Spinal cord (tissue), 10 donors: ENCODE data around the gene RRP1. TPM values are rescaled to one million over a fixed set of nuclear protein-coding genes. Genes with fewer than 3 reads are reported as not detected.
A peak's percentile ranks its signal among the peaks of the same experiment; 100 is the strongest.

Experiments
- DNase-seq, 6 donors: peaks; one replicate each; pipeline versions ENCODE4 v3.0.0 to v3.0.0-alpha.2; 2013 to 2015; ENCODE audit warnings: low spot score in 6 of 6, low read depth in 4 of 6
- H3K27ac ChIP-seq: one replicate; pipeline ENCODE4 v1.5.1; 2013; ENCODE audit warnings: low read depth, low read length, control low read depth
- H3K27me3 ChIP-seq: one replicate; pipeline ENCODE4 v1.6.1; 2013; ENCODE audit warnings: low read length; ENCODE audit not compliant: control insufficient read depth, insufficient read depth
- H3K36me3 ChIP-seq: one replicate; pipeline ENCODE4 v1.6.1; 2013; ENCODE audit warnings: low read length; ENCODE audit not compliant: control insufficient read depth, insufficient read depth
- H3K4me1 ChIP-seq: one replicate; pipeline ENCODE4 v1.6.1; 2013; ENCODE audit warnings: low read length; ENCODE audit not compliant: control insufficient read depth, insufficient read depth
- H3K4me3 ChIP-seq: one replicate; pipeline ENCODE4 v1.5.1; 2013; ENCODE audit warnings: low read depth, low read length, control low read depth
- H3K9me3 ChIP-seq: one replicate; pipeline ENCODE4 v1.6.1; 2013; ENCODE audit warnings: low read length; ENCODE audit not compliant: control insufficient read depth, insufficient read depth
- WGBS: methylation state at CpG from one replicate; pipeline ENCODE4 v1.1.5; 2013; ENCODE audit warnings: missing lambda C conversion rate; ENCODE audit not compliant: insufficient coverage; 5-methylcytosine and 5-hydroxymethylcytosine counted together
- polyA plus RNA-seq, 2 donors: library from polyadenylated mRNA; unstranded; fragments of 120-200 nt; gene quantifications; one replicate each; pipeline ENCODE4 v1.2.1, GENCODE V29; 2013; ENCODE audit not compliant: insufficient read length in 2 of 2
- total RNA-seq, 2 donors: library from RNA; depleted of rRNA in 1 of 2; stranded (reverse); fragments of 120-200 nt in 1 of 2; fragments of >200 nt in 1 of 2; gene quantifications; one replicate each; pipeline versions ENCODE4 v1.2.3 to v1.2.4, GENCODE V29; 2013 to 2014
- donor health status: healthy.

RRP1 gene
- total and polyA plus RNA-seq, 4 donors = 14.2 to 39.2 (median 24.1) TPM

- H3K36me3 ChIP-seq = peaks cover 79% of the 10 kb centered on the region
- H3K9me3 ChIP-seq = no peaks in the 10 kb centered on the region
- no peak for DNase-seq
- H3K4me1 ChIP-seq = peaks cover 13% of the 10 kb centered on the region
- WGBS = 92% methylated on average over 18 of the region's 21 CpGs
- no peaks in the 10 kb centered on the region for H3K27me3 ChIP-seq
- no peak overlapping the region for H3K4me3 ChIP-seq
- no peak overlapping the region for H3K27ac ChIP-seq
These were observed 16.8 kb downstream of the RRP1 start for GRCh38 chr21:43806017-43806710.

- peaks cover 26% of the 10 kb centered on the region for H3K4me1 ChIP-seq
- WGBS = 88% methylated on average over 18 of the region's 18 CpGs
- H3K9me3 ChIP-seq = no peaks in the 10 kb centered on the region
- no peak overlapping the region for H3K27ac ChIP-seq
- H3K27me3 ChIP-seq = no peaks in the 10 kb centered on the region
- H3K4me3 ChIP-seq = no peak overlapping the region
- no peak for DNase-seq
- H3K36me3 ChIP-seq = peaks cover 62% of the 10 kb centered on the region
These were observed 19.0 kb downstream of the RRP1 start for GRCh38 chr21:43808367-43808766.

GRCh38 chr21:43808832-43809251, 19.5 kb downstream of the RRP1 start:
- Histone ChIP-seq H3K9me3 (no peaks in the 10 kb centered on the region), H3K4me3 (no peak overlapping the region), H3K27ac (no peak overlapping the region), H3K36me3 (peaks cover 58% of the 10 kb centered on the region), H3K27me3 (no peaks in the 10 kb centered on the region), H3K4me1 (peaks cover 26% of the 10 kb centered on the region)
- DNase-seq = no peak
- WGBS = 90% methylated on average over 22 of the region's 22 CpGs

- H3K27ac ChIP-seq = no peak overlapping the region
These were observed 20.0 kb downstream of the RRP1 start for GRCh38 chr21:43809346-43809799.

GRCh38 chr21:43809853-43810504, 20.6 kb downstream of the RRP1 start:
- Histone ChIP-seq H3K27me3 (no peaks in the 10 kb centered on the region), H3K9me3 (no peaks in the 10 kb centered on the region), H3K27ac (no peak overlapping the region), H3K36me3 (peaks cover 48% of the 10 kb centered on the region), H3K4me1 (peaks cover 36% of the 10 kb centered on the region), H3K4me3 (no peak overlapping the region)
- WGBS = 79% methylated on average over 23 of the region's 26 CpGs
- no peak for DNase-seq

More at GRCh38 chr21:43809346-43809799, 20.0 kb downstream of the RRP1 start:
- Histone ChIP-seq H3K4me3 (no peak overlapping the region), H3K27me3 (no peaks in the 10 kb centered on the region), H3K4me1 (peaks cover 30% of the 10 kb centered on the region), H3K9me3 (no peaks in the 10 kb centered on the region), H3K36me3 (peaks cover 52% of the 10 kb centered on the region)
- no peak for DNase-seq
- 86% methylated on average over 16 of the region's 16 CpGs for WGBS

DNA sequence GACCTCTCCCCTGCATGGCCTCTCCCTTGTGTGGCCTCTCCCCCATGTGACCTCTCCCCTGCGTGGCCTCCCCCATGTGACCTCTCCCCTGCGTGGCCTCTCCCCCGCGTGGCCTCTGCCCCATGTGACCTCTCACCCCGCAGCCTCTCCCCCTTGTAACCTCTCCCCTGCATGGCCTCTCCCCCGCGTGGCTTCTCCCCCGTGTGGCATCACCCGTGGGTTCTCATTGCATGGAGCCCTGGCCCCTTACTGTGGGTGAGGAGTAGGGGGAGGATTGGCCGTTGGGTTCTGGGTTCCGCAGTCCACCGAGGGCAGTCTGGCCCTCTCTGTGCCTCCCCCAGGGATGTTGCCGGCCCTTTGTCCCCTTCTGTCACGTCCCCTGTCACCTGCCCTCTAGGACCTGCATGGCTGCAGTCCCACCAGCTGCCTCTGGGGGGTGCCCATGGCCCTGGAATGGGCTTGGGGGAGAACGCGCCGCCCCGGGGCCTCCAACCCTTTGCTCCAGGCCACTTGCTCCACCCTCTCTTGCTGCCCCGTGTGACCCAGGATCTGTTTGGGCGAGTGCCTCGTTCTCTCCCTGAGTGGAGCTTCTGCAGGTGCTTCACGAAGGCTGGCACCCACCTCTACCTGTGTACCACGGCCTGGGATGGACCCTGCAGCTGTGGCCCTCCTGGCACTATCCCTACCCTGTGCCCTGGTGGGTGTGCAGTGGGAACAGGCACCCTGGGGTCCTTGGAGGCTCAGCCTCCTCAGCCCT, 21.3 kb downstream of the RRP1 start:
- no peaks in the 10 kb centered on the region for H3K9me3 ChIP-seq
- H3K27me3 ChIP-seq = no peaks in the 10 kb centered on the region
- H3K4me3 ChIP-seq = no peak overlapping the region
- H3K4me1 ChIP-seq = peaks cover 36% of the 10 kb centered on the region
- DNase-seq = peak in 3 of 6 donors; percentile 15 to 71 (median 65)
- 14% methylated on average over 11 of the region's 23 CpGs for WGBS
- no peak overlapping the region for H3K27ac ChIP-seq
- peaks cover 42% of the 10 kb centered on the region for H3K36me3 ChIP-seq

GRCh38 chr21:43811262-43812105, 22.1 kb downstream of the RRP1 start:
- 75% methylated on average over 20 of the region's 24 CpGs for WGBS

DNA sequence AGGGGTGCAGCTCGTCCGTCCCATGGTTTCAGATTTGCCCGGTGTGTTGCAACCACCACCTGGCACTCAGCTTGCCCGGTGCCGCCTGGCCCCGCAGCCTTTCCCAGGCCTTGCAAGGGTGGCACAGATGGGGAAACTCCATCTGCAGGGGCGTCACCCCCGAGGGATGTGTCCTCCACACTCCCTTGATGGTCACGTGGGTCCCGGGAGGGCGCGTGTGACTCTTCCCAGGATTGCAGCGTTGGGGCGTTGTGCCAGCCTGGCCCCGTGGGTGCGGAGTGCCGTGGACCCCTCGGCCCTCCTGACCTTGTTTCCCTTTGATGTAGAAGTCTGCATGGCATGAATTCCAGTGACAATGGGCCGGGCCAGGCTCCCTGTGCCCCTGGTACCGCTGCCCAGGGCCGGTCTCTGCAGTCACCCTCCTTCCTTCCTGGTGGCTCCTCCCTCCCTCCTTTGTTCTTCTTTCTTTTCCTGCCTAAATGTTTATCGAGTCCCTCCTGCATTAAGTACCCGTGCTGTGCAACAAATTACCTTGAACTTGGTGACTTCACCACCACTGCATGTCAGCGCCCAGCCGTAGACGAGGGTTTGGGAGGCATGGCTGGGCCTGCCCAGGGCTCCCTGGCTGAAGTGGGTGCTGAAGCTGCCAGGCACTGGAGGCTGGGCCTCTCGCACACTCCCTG, 22.9 kb downstream of the RRP1 start:
- Histone ChIP-seq H3K27me3 (no peaks in the 10 kb centered on the region), H3K27ac (no peak overlapping the region), H3K4me1 (peaks cover 40% of the 10 kb centered on the region), H3K36me3 (peaks cover 42% of the 10 kb centered on the region), H3K9me3 (no peaks in the 10 kb centered on the region), H3K4me3 (no peak overlapping the region)
- WGBS = 78% methylated on average over 26 of the region's 27 CpGs
- DNase-seq = no peak

More at GRCh38 chr21:43811262-43812105, 22.1 kb downstream of the RRP1 start:
- no peak overlapping the region for H3K27ac ChIP-seq
- no peak overlapping the region for H3K4me3 ChIP-seq
- H3K36me3 ChIP-seq = peaks cover 37% of the 10 kb centered on the region
- H3K9me3 ChIP-seq = no peaks in the 10 kb centered on the region
- peaks cover 36% of the 10 kb centered on the region for H3K4me1 ChIP-seq
- DNase-seq = no peak
- H3K27me3 ChIP-seq = no peaks in the 10 kb centered on the region
